Fibroblast of skin of left quadriceps (primary cell): Measurements from ENCODE around the gene GFPT2.

Experiments
- DNase-seq, 2 experiments: peaks; one replicate each; pipeline ENCODE4 v3.0.0-alpha.2; 2013; ENCODE audit warnings: low read depth in 2 of 2

The GFPT2 gene

GRCh38 chr5:180333661-180334060, 19.5 kb downstream of the GFPT2 start:
- DNase-seq = no peak

GRCh38 chr5:180332861-180333260, 20.3 kb downstream of the GFPT2 start:
- no peak for DNase-seq

GRCh38 chr5:180332051-180332517, 21.1 kb downstream of the GFPT2 start:
- no peak for DNase-seq

GRCh38 chr5:180331647-180331950, 21.5 kb downstream of the GFPT2 start:
- DNase-seq = no peak

GRCh38 chr5:180330810-180331646, 22.1 kb downstream of the GFPT2 start:
- DNase-seq = peak; percentile 82 to 85

GRCh38 chr5:180330270-180330648, 22.9 kb downstream of the GFPT2 start:
- DNase-seq = no peak

- no peak for DNase-seq
Observed at GRCh38 chr5:180329606-180330269, 23.4 kb downstream of the GFPT2 start.

GRCh38 chr5:180329138-180329435, 24.0 kb downstream of the GFPT2 start:
- no peak for DNase-seq

GRCh38 chr5:180328296-180329137, 24.6 kb downstream of the GFPT2 start:
- DNase-seq = no peak

- no peak for DNase-seq
Observed at GRCh38 chr5:180326989-180327565, 26.1 kb downstream of the GFPT2 start.

- DNase-seq = no peak
Observed at GRCh38 chr5:180324601-180324950, 28.6 kb downstream of the GFPT2 start.

- DNase-seq = no peak
Observed at GRCh38 chr5:180323941-180324600, 29.1 kb downstream of the GFPT2 start.

- DNase-seq = no peak
Observed at GRCh38 chr5:180323160-180323559, 30.0 kb downstream of the GFPT2 start.

GRCh38 chr5:180318456-180319089, 34.6 kb downstream of the GFPT2 start:
- no peak for DNase-seq

- no peak for DNase-seq
Observed at GRCh38 chr5:180316586-180316985, 36.5 kb downstream of the GFPT2 start.

GRCh38 chr5:180315762-180316212, 37.3 kb downstream of the GFPT2 start:
- DNase-seq = no peak

GRCh38 chr5:180313677-180314505, 39.2 kb downstream of the GFPT2 start:
- no peak for DNase-seq

GRCh38 chr5:180311216-180311615, 41.9 kb downstream of the GFPT2 start:
- DNase-seq = no peak

- no peak for DNase-seq
Observed at GRCh38 chr5:180306796-180307195, 46.3 kb downstream of the GFPT2 start.

- DNase-seq = no peak
Observed at GRCh38 chr5:180305481-180305880, 47.7 kb downstream of the GFPT2 start.
